Myocyte (in vitro differentiated cells): ENCODE results near the gene FAM114A1. TPM values are rescaled to one million over a fixed set of nuclear protein-coding genes. Genes with fewer than 3 reads are reported as not detected.

ENCODE experiments used
- DNase-seq: peaks from one replicate; pipeline ENCODE4 v3.0.0-alpha.2; 2012; ENCODE audit warnings: low read depth
- total RNA-seq: library from RNA; depleted of rRNA; stranded (reverse); fragments of >200 nt; gene quantifications from 2 replicates; pipeline ENCODE4 v1.2.3, GENCODE V29; 2014

FAM114A1 gene
- total RNA-seq, 1 donor from 2014 or later, result 250 TPM

- DNase-seq, result no peak
Observed at GRCh38 chr4:38858097-38858420, 9.5 kb upstream of the FAM114A1 start.

- DNase-seq, result no peak
Observed at GRCh38 chr4:38859501-38859900, 8.1 kb upstream of the FAM114A1 start.

- peak; percentile 37 for DNase-seq
Observed at GRCh38 chr4:38860788-38861424, 6.7 kb upstream of the FAM114A1 start.

GRCh38 chr4:38861791-38862190 is 5.8 kb upstream of the FAM114A1 start:
- DNase-seq, result no peak

- DNase-seq, result no peak
Observed at GRCh38 chr4:38865445-38865844, 2.2 kb upstream of the FAM114A1 start.

GRCh38 chr4:38866973-38867477 is 581 bp upstream of the FAM114A1 start:
- no peak for DNase-seq

- peak; percentile 74 for DNase-seq
Observed at GRCh38 chr4:38868059-38868960, 704 bp downstream of the FAM114A1 start.

GRCh38 chr4:38869511-38869910 is 1.9 kb downstream of the FAM114A1 start:
- no peak for DNase-seq

- no peak for DNase-seq
Observed at GRCh38 chr4:38870098-38870808, 2.6 kb downstream of the FAM114A1 start.

GRCh38 chr4:38871593-38871992 is 4.0 kb downstream of the FAM114A1 start:
- no peak for DNase-seq

- DNase-seq, result no peak
Observed at GRCh38 chr4:38872620-38873019, 5.0 kb downstream of the FAM114A1 start.

- no peak for DNase-seq
Observed at GRCh38 chr4:38873290-38873944, 5.8 kb downstream of the FAM114A1 start.

- no peak for DNase-seq
Observed at GRCh38 chr4:38876636-38877035, 9.0 kb downstream of the FAM114A1 start.

GRCh38 chr4:38884254-38884653 is 16.6 kb downstream of the FAM114A1 start:
- DNase-seq, result no peak

GRCh38 chr4:38889143-38889542 is 21.5 kb downstream of the FAM114A1 start:
- DNase-seq, result peak; percentile 61

- DNase-seq, result peak; percentile 12
Observed at GRCh38 chr4:38891051-38891983, 23.7 kb downstream of the FAM114A1 start.

- no peak for DNase-seq
Observed at GRCh38 chr4:38894322-38894982, 26.8 kb downstream of the FAM114A1 start.

GRCh38 chr4:38896940-38897339 is 29.3 kb downstream of the FAM114A1 start:
- no peak for DNase-seq

GRCh38 chr4:38898245-38898644 is 30.6 kb downstream of the FAM114A1 start:
- DNase-seq, result no peak

- DNase-seq, result no peak
Observed at GRCh38 chr4:38902221-38902620, 34.6 kb downstream of the FAM114A1 start.
